BJ (cell line): ENCODE data around the gene TNRC6B. TPM values are rescaled to one million over a fixed set of nuclear protein-coding genes. Genes with fewer than 3 reads are reported as not detected.
"Not testable (repeated sequence)": the region's sequence is repeated elsewhere in the genome, so short reads cannot be mapped to it uniquely, and the experiment has no call there.

Experiments
- CTCF ChIA-PET: fragments of 350-600 bp; formaldehyde crosslinking; extraction: SDS; loops from one replicate; lab custom pipeline; 2021; ENCODE audit warnings: antibody characterized with exemption, inconsistent platforms; lab: Yijun Ruan, JAX
- POLR2A ChIA-PET: fragments of 300-600 bp; sonication (Branson Sonifier 250); formaldehyde crosslinking; extraction: SDS; loops from one replicate; lab custom pipeline; 2021; ENCODE audit warnings: antibody characterized with exemption; lab: Charles Lee
- DNase-seq: peaks from one replicate; pipeline ENCODE4 v3.0.0-alpha.2; 2011; ENCODE audit warnings: low read depth
- H3K27me3 ChIP-seq: 2 replicates; pipeline ENCODE4 v1.6.0; 2011; ENCODE audit warnings: low read length; ENCODE audit not compliant: control insufficient read depth, insufficient read depth
- H3K36me3 ChIP-seq: 2 replicates; pipeline ENCODE4 v1.5.1; 2011; ENCODE audit warnings: low read length; ENCODE audit not compliant: control insufficient read depth, insufficient read depth
- H3K4me3 ChIP-seq: 2 replicates; pipeline ENCODE4 v1.5.1; 2011; ENCODE audit warnings: low read depth, mild to moderate bottlenecking, control low read depth, low read length
- CTCF ChIP-seq: IDR thresholded peaks from 2 replicates; pipeline ENCODE4 v1.5.1; 2011; ENCODE audit warnings: low read depth, mild to moderate bottlenecking, control low read depth, inconsistent platforms, low read length, moderate library complexity; ENCODE audit not compliant: insufficient read depth
- polyA plus RNA-seq: library from polyadenylated mRNA; depleted of rRNA; stranded (reverse); fragments of >200 nt; gene quantifications from 2 replicates; pipeline ENCODE4 v1.2.3, GENCODE V29; 2011

The TNRC6B gene
- polyA plus RNA-seq, 1 experiment = 8.0 TPM

- ChIA-PET CTCF (no interaction called here), POLR2A (no interaction called here)
- H3K4me3 ChIP-seq = no peak overlapping the region
- no peaks in the 10 kb centered on the region for H3K36me3 ChIP-seq
- no peaks in the 10 kb centered on the region for H3K27me3 ChIP-seq
- TF ChIP-seq CTCF = no peak
- DNase-seq = no peak
Measured at GRCh38 chr22:40147388-40148176, 30.1 kb upstream of the TNRC6B start.

GRCh38 chr22:40153192-40153591, 24.5 kb upstream of the TNRC6B start:
- H3K27me3 ChIP-seq = no peaks in the 10 kb centered on the region
- no peak for TF ChIP-seq CTCF
- no peak overlapping the region for H3K4me3 ChIP-seq
- H3K36me3 ChIP-seq = no peaks in the 10 kb centered on the region
- POLR2A ChIA-PET = no interaction called here
- no peak for DNase-seq
- CTCF ChIA-PET = no interaction called here

DNA sequence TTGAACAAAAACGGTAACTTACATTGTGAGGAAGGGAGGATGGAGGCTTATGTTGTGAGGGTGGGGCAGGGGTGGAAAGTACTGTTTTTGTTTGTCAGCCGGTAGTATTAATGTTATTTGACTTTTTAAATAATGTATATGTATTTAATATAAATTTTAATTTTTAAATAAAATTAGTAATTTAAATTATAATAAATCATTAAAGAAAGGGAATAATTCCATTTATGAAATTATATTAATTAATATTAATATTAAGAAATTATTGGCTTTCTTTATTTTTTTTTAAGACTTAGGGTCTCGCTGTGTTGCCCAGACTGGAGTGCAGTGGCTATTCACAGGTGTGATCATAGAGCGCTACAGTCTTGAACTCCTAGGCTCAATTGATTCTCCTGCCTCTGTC, 24.0 kb upstream of the TNRC6B start:
- TF ChIP-seq CTCF = no peak
- ChIA-PET CTCF (no interaction called here), POLR2A (no interaction called here)
- Histone ChIP-seq H3K4me3 (no peak overlapping the region), H3K27me3 (no peaks in the 10 kb centered on the region), H3K36me3 (no peaks in the 10 kb centered on the region)
- no peak for DNase-seq

GRCh38 chr22:40156001-40156516, 21.7 kb upstream of the TNRC6B start:
- H3K4me3 ChIP-seq = no peak overlapping the region
- no peaks in the 10 kb centered on the region for H3K27me3 ChIP-seq
- ChIA-PET CTCF (no interaction called here), POLR2A (no interaction called here)
- DNase-seq = no peak
- TF ChIP-seq CTCF = peak; percentile 31; the same call in 1 of the 2 replicates
- no peaks in the 10 kb centered on the region for H3K36me3 ChIP-seq

- H3K27me3 ChIP-seq, POLR2A ChIA-PET, CTCF ChIA-PET, DNase-seq, H3K36me3 ChIP-seq, H3K4me3 ChIP-seq: not testable (repeated sequence)
Measured at GRCh38 chr22:40156682-40157081, 21.0 kb upstream of the TNRC6B start.
